Mammary epithelial cell (primary cell): ENCODE data around the gene OVOL3.

Experiments used
- CTCF ChIP-seq, 2 donors: IDR thresholded peaks in 1 of 2; conservative IDR thresholded peaks in 1 of 2; 2 replicates each; pipeline ENCODE4 v1.5.1; 2011 to 2012; ENCODE audit warnings: inconsistent platforms in 2 of 2, low read length in 2 of 2, mild to moderate bottlenecking in 2 of 2, control low read depth in 1 of 2, low read depth in 1 of 2; ENCODE audit not compliant: insufficient read depth in 1 of 2; ENCODE audit errors: extremely low read depth in 1 of 2
- EZH2 ChIP-seq: IDR thresholded peaks from 2 replicates; pipeline ENCODE4 v1.6.1; 2012; ENCODE audit warnings: low read length, inconsistent platforms, borderline replicate concordance

GRCh38 chr19:36084231-36085009 is 26.5 kb upstream of the OVOL3 start:
- TF ChIP-seq CTCF (conservative IDR thresholded peaks at IDR 0.05 in 1 of 2, IDR thresholded peaks at IDR 0.05 in 1 of 2; ENCODE audit: extremely low read depth in 1 of 2, insufficient read depth in 1 of 2, low read depth in 1 of 2, low read length in 2 of 2) (no peak), EZH2 (no peak)
